ENCODE data around the gene FAM135A. TPM values are rescaled to one million over a fixed set of nuclear protein-coding genes. Genes with fewer than 3 reads are reported as not detected.
A peak's percentile ranks its signal among the peaks of the same experiment; 100 is the strongest.

The FAM135A gene
- 1 to 10 TPM; 7.5 to 7.9 TPM for total RNA-seq

GRCh38 chr6:70413114-70413991 is at the start of gene FAM135A:
FAM135A (plus strand) TSS chr6:70413508; CDS start chr6:70428343, 14,835 bp downstream.
- POLR2A ChIA-PET, result interaction anchor here (0.7 to 1.7 kb wide), 7 partner anchors 8 to 868 kb away, joined by 3 to 11 read pairs (median 4); partner anchors contain the start of genes LMBRD1 and SMAP1

GRCh38 chr6:70363741-70364493 is 49.4 kb upstream of the FAM135A start:
- Mint-ChIP-seq H3K27ac (no peak overlapping the region), H3K9me3 (no peaks in the 10 kb centered on the region), H3K4me3 (no peak overlapping the region), H3K4me1 (no peaks in the 10 kb centered on the region), H3K27me3 (peaks cover 19% of the 10 kb centered on the region), H3K36me3 (no peaks in the 10 kb centered on the region)
- POLR2A ChIA-PET, result no interaction called here
- DNase-seq, result no peak
- no peak for ATAC-seq (ENCODE audit: low read depth)

More at GRCh38 chr6:70413114-70413991, at the start of gene FAM135A:
- Mint-ChIP-seq H3K4me1 (peaks cover 16% of the 10 kb centered on the region), H3K27ac (peak within 1 kb of the TSS; percentile 88), H3K9me3 (no peaks in the 10 kb centered on the region), H3K4me3 (peak within 1 kb of the TSS; percentile 93), H3K36me3 (peaks cover 1% of the 10 kb centered on the region), H3K27me3 (no peaks in the 10 kb centered on the region)
- ATAC-seq (ENCODE audit: low read depth) (peak; percentile 94), DNase-seq (peak; percentile 96)

GRCh38 chr6:70369332-70369950 is 43.9 kb upstream of the FAM135A start:
- H3K36me3 Mint-ChIP-seq, result no peaks in the 10 kb centered on the region
- ATAC-seq (ENCODE audit: low read depth) (peak; percentile 66), DNase-seq (peak; percentile 63)
- H3K4me3 Mint-ChIP-seq, result no peak overlapping the region
- peaks cover 21% of the 10 kb centered on the region for H3K27me3 Mint-ChIP-seq
- no peaks in the 10 kb centered on the region for H3K4me1 Mint-ChIP-seq
- no peaks in the 10 kb centered on the region for H3K9me3 Mint-ChIP-seq
- H3K27ac Mint-ChIP-seq, result no peak overlapping the region
- POLR2A ChIA-PET, result interaction anchor here (1.4 kb wide), 1 partner anchor 44 kb away, joined by 3 read pairs; the partner anchor contains the start of gene FAM135A

GRCh38 chr6:70370496-70370895 is 42.8 kb upstream of the FAM135A start:
- no peak overlapping the region for H3K27ac Mint-ChIP-seq
- H3K9me3 Mint-ChIP-seq, result no peaks in the 10 kb centered on the region
- POLR2A ChIA-PET, result interaction anchor here (1.5 kb wide), 1 partner anchor 42 kb away, joined by 4 read pairs; the partner anchor contains the start of gene FAM135A
- H3K36me3 Mint-ChIP-seq, result no peaks in the 10 kb centered on the region
- no peak for ATAC-seq (ENCODE audit: low read depth)
- DNase-seq, result no peak
- H3K4me3 Mint-ChIP-seq, result no peak overlapping the region
- no peaks in the 10 kb centered on the region for H3K4me1 Mint-ChIP-seq
- peaks cover 25% of the 10 kb centered on the region for H3K27me3 Mint-ChIP-seq

- POLR2A ChIA-PET, result interaction anchor here (1.5 kb wide), 1 partner anchor 41 kb away, joined by 4 read pairs; the partner anchor contains the start of gene FAM135A
- Mint-ChIP-seq H3K9me3 (no peaks in the 10 kb centered on the region), H3K27me3 (peaks cover 28% of the 10 kb centered on the region), H3K27ac (no peak overlapping the region), H3K36me3 (no peaks in the 10 kb centered on the region), H3K4me1 (no peaks in the 10 kb centered on the region), H3K4me3 (no peak overlapping the region)
- no peak for ATAC-seq (ENCODE audit: low read depth)
- DNase-seq, result no peak
Measured at GRCh38 chr6:70371454-70372105, 41.7 kb upstream of the FAM135A start.

- ATAC-seq (ENCODE audit: low read depth) (no peak), DNase-seq (no peak)
- H3K27ac Mint-ChIP-seq, result no peak overlapping the region
- POLR2A ChIA-PET, result no interaction called here
- no peaks in the 10 kb centered on the region for H3K9me3 Mint-ChIP-seq
- H3K36me3 Mint-ChIP-seq, result no peaks in the 10 kb centered on the region
- H3K27me3 Mint-ChIP-seq, result peaks cover 17% of the 10 kb centered on the region
- no peak overlapping the region for H3K4me3 Mint-ChIP-seq
- no peaks in the 10 kb centered on the region for H3K4me1 Mint-ChIP-seq
Measured at GRCh38 chr6:70375166-70375565, 38.1 kb upstream of the FAM135A start.

GRCh38 chr6:70375882-70376281 is 37.4 kb upstream of the FAM135A start:
- ATAC-seq (ENCODE audit: low read depth) (no peak), DNase-seq (no peak)
- H3K27me3 Mint-ChIP-seq, result peaks cover 17% of the 10 kb centered on the region
- H3K4me1 Mint-ChIP-seq, result no peaks in the 10 kb centered on the region
- H3K4me3 Mint-ChIP-seq, result no peak overlapping the region
- POLR2A ChIA-PET, result no interaction called here
- H3K9me3 Mint-ChIP-seq, result no peaks in the 10 kb centered on the region
- no peaks in the 10 kb centered on the region for H3K36me3 Mint-ChIP-seq
- no peak overlapping the region for H3K27ac Mint-ChIP-seq

- POLR2A ChIA-PET, result interaction anchor here (0.6 kb wide), 1 partner anchor 33 kb away, joined by 3 read pairs; no protein-coding TSS in a partner anchor
- peaks cover 16% of the 10 kb centered on the region for H3K27me3 Mint-ChIP-seq
- no peaks in the 10 kb centered on the region for H3K9me3 Mint-ChIP-seq
- H3K27ac Mint-ChIP-seq, result no peak overlapping the region
- ATAC-seq (ENCODE audit: low read depth) (no peak), DNase-seq (no peak)
- H3K36me3 Mint-ChIP-seq, result no peaks in the 10 kb centered on the region
- H3K4me3 Mint-ChIP-seq, result no peak overlapping the region
- H3K4me1 Mint-ChIP-seq, result no peaks in the 10 kb centered on the region
Measured at GRCh38 chr6:70376628-70377027, 36.7 kb upstream of the FAM135A start.

GRCh38 chr6:70377372-70377771 is 35.9 kb upstream of the FAM135A start:
- Mint-ChIP-seq H3K27ac (no peak overlapping the region), H3K4me3 (no peak overlapping the region), H3K27me3 (peaks cover 16% of the 10 kb centered on the region), H3K36me3 (no peaks in the 10 kb centered on the region), H3K4me1 (no peaks in the 10 kb centered on the region), H3K9me3 (no peaks in the 10 kb centered on the region)
- ATAC-seq (ENCODE audit: low read depth) (no peak), DNase-seq (no peak)
- POLR2A ChIA-PET, result interaction anchor here (0.6 kb wide), 1 partner anchor 32 kb away, joined by 3 read pairs; no protein-coding TSS in a partner anchor

- POLR2A ChIA-PET, result no interaction called here
- peaks cover 15% of the 10 kb centered on the region for H3K27me3 Mint-ChIP-seq
- H3K4me3 Mint-ChIP-seq, result no peak overlapping the region
- no peak for DNase-seq
- no peaks in the 10 kb centered on the region for H3K4me1 Mint-ChIP-seq
- no peaks in the 10 kb centered on the region for H3K36me3 Mint-ChIP-seq
- H3K27ac Mint-ChIP-seq, result no peak overlapping the region
- no peak for ATAC-seq (ENCODE audit: low read depth)
- H3K9me3 Mint-ChIP-seq, result no peaks in the 10 kb centered on the region
Measured at GRCh38 chr6:70379473-70380013, 33.8 kb upstream of the FAM135A start.

GRCh38 chr6:70380252-70380651 is 33.1 kb upstream of the FAM135A start:
- no peaks in the 10 kb centered on the region for H3K4me1 Mint-ChIP-seq
- POLR2A ChIA-PET, result no interaction called here

GRCh38 chr6:70380771-70381416 is 32.4 kb upstream of the FAM135A start:
- Mint-ChIP-seq H3K36me3 (no peaks in the 10 kb centered on the region), H3K27me3 (peaks cover 5% of the 10 kb centered on the region), H3K4me1 (no peaks in the 10 kb centered on the region), H3K9me3 (no peaks in the 10 kb centered on the region), H3K4me3 (no peak overlapping the region), H3K27ac (no peak overlapping the region)
- DNase-seq (no peak), ATAC-seq (ENCODE audit: low read depth) (no peak)
- POLR2A ChIA-PET, result no interaction called here

More at GRCh38 chr6:70380252-70380651, 33.1 kb upstream of the FAM135A start:
- H3K9me3 Mint-ChIP-seq, result no peaks in the 10 kb centered on the region
- H3K27me3 Mint-ChIP-seq, result peaks cover 11% of the 10 kb centered on the region
- H3K4me3 Mint-ChIP-seq, result no peak overlapping the region
- H3K27ac Mint-ChIP-seq, result no peak overlapping the region
- no peaks in the 10 kb centered on the region for H3K36me3 Mint-ChIP-seq
- DNase-seq (no peak), ATAC-seq (ENCODE audit: low read depth) (no peak)

Data from activated naive CD8-positive, alpha-beta T cell treated with anti-CD3 and anti-CD28 coated beads, Interleukin-2, amount 10 ng/mL, durations not matched to agents 7 days and 5 days (primary cell).